Activated naive CD4-positive, alpha-beta T cell treated with anti-CD3 and anti-CD28 coated beads for 36 hours (primary cell): ENCODE measurements around the gene C20orf96. TPM values are rescaled to one million over a fixed set of nuclear protein-coding genes. Genes with fewer than 3 reads are reported as not detected.

ENCODE experiments used
- CTCF ChIA-PET: fragments of 350-600 bp; sonication (Branson Sonifier 250); formaldehyde crosslinking; loops from one replicate; lab custom pipeline; 2021; ENCODE audit warnings: antibody characterized with exemption; lab: Charles Lee
- DNase-seq: peaks from one replicate; pipeline ENCODE4 v3.0.0-alpha.2; 2020
- H3K27ac Mint-ChIP-seq: one replicate; pipeline ENCODE4 v1.8.0; 2021; ENCODE audit warnings: mild to moderate bottlenecking, mixed read lengths
- H3K27me3 Mint-ChIP-seq: one replicate; pipeline ENCODE4 v1.8.0; 2021; ENCODE audit warnings: low read depth, mixed read lengths
- H3K36me3 Mint-ChIP-seq: one replicate; pipeline ENCODE4 v1.8.0; 2021; ENCODE audit warnings: low read depth, mixed read lengths
- H3K4me1 Mint-ChIP-seq: one replicate; pipeline ENCODE4 v1.8.0; 2021; ENCODE audit warnings: low read depth, mixed read lengths
- H3K4me3 Mint-ChIP-seq: one replicate; pipeline ENCODE4 v1.8.0; 2021; ENCODE audit warnings: mild to moderate bottlenecking, moderate library complexity, mixed read lengths
- H3K9me3 Mint-ChIP-seq: one replicate; pipeline ENCODE4 v1.8.0; 2021; ENCODE audit warnings: mixed read lengths
- intact Hi-C: fragments of 100-400 bp; cut with micrococcal nuclease; formaldehyde crosslinking; loops from one replicate; pipeline ENCODE4 v1.15.1; 2023
- total RNA-seq, 2 experiments: library from RNA; stranded (reverse); gene quantifications; one replicate each; pipeline ENCODE4 v1.2.3, GENCODE V29; 2021

The C20orf96 gene
- total RNA-seq, 2 experiments from 2014 or later = 5.1 to 6.8 TPM

DNA sequence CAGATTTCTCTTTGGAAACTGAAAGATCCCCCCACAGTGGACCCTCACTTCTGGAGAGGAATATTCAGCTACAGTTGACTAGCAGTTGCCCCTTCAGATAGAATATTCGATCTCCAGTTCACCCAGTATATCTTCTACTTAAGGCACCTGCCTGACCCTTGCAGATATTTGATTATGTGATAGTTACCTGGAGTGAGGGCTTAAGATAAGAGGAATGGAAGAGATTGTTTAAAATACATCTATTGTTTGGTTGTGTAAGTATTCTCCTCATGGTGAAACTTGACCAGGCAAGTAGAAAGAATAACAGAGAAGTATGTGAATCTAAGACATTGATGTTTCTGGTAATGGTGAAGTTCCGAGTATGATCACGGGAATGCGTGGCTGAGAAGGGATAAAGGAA is 5.3 kb upstream of the C20orf96 start:
- H3K36me3 Mint-ChIP-seq = peaks cover 24% of the 10 kb centered on the region
- peak overlapping the region; percentile 73 for H3K27ac Mint-ChIP-seq
- DNase-seq = no peak
- intact Hi-C loops = no loop called here
- CTCF ChIA-PET = interaction anchor here (1.1 kb wide), 1 partner anchor 28 kb away, joined by 3 read pairs; no protein-coding TSS in a partner anchor
- peaks cover 24% of the 10 kb centered on the region for H3K4me1 Mint-ChIP-seq
- H3K27me3 Mint-ChIP-seq = no peaks in the 10 kb centered on the region
- H3K4me3 Mint-ChIP-seq = peak overlapping the region; percentile 61
- no peaks in the 10 kb centered on the region for H3K9me3 Mint-ChIP-seq

DNA sequence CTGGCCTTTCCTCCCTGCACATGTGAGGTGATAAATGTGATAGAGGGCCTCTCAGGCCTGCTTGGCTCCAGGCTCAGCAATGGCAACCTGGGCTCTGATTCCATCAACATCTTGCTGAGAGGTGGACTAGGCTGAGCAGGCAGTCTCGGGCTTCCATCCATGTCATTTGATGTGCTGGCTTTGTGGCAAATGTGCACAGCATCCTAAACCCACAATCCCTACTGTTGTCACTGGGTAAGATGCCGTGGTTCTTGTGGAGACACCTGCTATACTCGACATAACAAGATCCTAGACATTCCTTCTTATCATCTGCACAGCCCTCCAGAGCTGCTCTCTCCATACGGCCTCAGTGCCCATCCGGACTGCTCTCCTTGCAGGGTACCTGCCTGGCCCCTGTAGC is 4.1 kb upstream of the C20orf96 start:
- no peaks in the 10 kb centered on the region for H3K9me3 Mint-ChIP-seq
- no peaks in the 10 kb centered on the region for H3K27me3 Mint-ChIP-seq
- H3K27ac Mint-ChIP-seq = no peak overlapping the region
- peaks cover 17% of the 10 kb centered on the region for H3K36me3 Mint-ChIP-seq
- peaks cover 19% of the 10 kb centered on the region for H3K4me1 Mint-ChIP-seq
- intact Hi-C loops = no loop called here
- CTCF ChIA-PET = interaction anchor here (2.2 kb wide), 1 partner anchor 36 kb away, joined by 10 read pairs; no protein-coding TSS in a partner anchor
- H3K4me3 Mint-ChIP-seq = no peak overlapping the region
- no peak for DNase-seq

DNA sequence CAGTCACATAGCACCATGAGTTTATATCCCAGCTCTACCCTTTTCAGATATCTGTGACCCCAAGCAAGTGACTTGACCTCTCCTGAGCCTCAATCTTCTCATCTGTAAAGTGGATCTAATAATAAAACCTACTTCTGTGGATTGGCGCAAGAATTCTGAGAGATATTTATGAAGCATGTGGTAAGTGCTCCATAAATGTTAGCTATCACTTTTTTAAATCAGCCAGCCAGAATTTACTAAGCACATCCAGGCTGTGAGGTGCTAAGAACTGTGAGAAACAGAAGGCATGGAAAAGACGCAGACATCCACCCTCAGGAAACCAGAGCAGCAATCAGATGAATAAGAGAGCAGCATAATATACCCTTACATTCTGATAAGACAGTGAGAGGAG is 862 bp downstream of the C20orf96 start:
- Mint-ChIP-seq H3K4me3 (no peak overlapping the region), H3K27ac (peak overlapping the region; percentile 74), H3K9me3 (no peaks in the 10 kb centered on the region), H3K36me3 (no peaks in the 10 kb centered on the region), H3K4me1 (peaks cover 7% of the 10 kb centered on the region), H3K27me3 (no peaks in the 10 kb centered on the region)
- CTCF ChIA-PET = interaction anchor here (0.6 to 1.1 kb wide), 2 partner anchors 38 to 41 kb away, joined by 3 to 4 read pairs; no protein-coding TSS in a partner anchor
- no peak for DNase-seq
- intact Hi-C loops = loop anchor here (1.0 kb wide), 2 partner anchors 9 to 38 kb away; no protein-coding TSS in a partner anchor

DNA sequence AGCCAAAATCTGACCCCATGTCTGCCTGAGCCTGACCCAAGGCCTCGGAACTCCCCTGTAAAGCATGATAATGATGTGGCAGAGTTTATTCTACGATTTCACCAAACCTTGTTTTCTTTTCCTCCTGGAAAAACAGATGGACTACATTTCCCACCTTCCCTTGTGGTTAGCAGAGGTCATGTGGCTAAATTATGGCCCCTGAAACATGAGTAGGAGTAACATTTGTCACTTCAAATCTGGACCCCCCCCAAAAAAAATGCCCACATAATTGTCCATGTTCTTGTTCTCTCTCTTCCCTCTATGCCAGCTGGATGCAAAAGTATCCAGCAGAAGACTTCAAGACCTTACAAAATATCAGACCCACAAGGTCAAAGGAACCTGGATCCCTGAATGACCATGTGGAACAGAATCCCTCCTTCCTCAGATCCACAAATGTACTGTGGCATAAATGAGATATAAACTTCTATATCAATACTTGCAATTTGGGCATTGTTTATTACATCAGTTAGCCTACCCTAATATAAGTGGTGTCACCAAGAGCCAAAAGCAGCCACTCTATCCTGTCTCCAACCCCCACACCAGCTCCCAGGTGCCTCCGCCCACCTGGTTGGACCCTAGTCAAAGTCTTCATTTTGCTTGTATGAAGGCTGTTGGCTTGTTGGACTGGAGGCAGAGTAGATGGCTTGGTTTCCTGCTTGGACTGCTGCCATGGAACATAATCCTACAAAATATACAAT is 1.4 kb downstream of the C20orf96 start:
- H3K36me3 Mint-ChIP-seq = no peaks in the 10 kb centered on the region
- no peak overlapping the region for H3K27ac Mint-ChIP-seq
- intact Hi-C loops = no loop called here
- DNase-seq = no peak
- H3K4me1 Mint-ChIP-seq = peaks cover 7% of the 10 kb centered on the region
- no peaks in the 10 kb centered on the region for H3K9me3 Mint-ChIP-seq
- CTCF ChIA-PET = interaction anchor here (0.6 to 1.1 kb wide), 2 partner anchors 39 to 42 kb away, joined by 3 to 4 read pairs; no protein-coding TSS in a partner anchor
- no peak overlapping the region for H3K4me3 Mint-ChIP-seq
- H3K27me3 Mint-ChIP-seq = no peaks in the 10 kb centered on the region

DNA sequence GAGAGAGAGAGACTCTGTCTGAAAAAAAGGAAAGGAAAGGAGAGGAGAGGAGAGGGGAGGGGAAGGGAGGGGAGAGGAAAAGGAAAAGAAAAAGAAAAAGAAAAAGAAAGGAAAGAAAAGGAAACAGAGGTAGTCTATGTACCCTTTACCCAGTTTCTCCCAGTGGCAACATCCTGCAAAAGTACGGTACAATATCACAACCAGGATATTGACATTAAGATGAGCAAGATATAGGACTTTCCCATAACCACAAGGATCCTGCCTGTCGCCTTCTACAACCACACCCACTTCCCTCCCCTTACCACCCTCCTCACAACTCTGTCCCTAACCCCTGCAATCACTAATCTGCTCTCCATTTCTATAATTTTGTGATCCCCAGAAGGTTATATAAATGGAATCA is 4.0 kb downstream of the C20orf96 start:
- no peak overlapping the region for H3K27ac Mint-ChIP-seq
- no peak overlapping the region for H3K4me3 Mint-ChIP-seq
- no peaks in the 10 kb centered on the region for H3K9me3 Mint-ChIP-seq
- H3K27me3 Mint-ChIP-seq = no peaks in the 10 kb centered on the region
- H3K4me1 Mint-ChIP-seq = peaks cover 7% of the 10 kb centered on the region
- intact Hi-C loops = no loop called here
- CTCF ChIA-PET = no interaction called here
- H3K36me3 Mint-ChIP-seq = no peaks in the 10 kb centered on the region
- DNase-seq = no peak

DNA sequence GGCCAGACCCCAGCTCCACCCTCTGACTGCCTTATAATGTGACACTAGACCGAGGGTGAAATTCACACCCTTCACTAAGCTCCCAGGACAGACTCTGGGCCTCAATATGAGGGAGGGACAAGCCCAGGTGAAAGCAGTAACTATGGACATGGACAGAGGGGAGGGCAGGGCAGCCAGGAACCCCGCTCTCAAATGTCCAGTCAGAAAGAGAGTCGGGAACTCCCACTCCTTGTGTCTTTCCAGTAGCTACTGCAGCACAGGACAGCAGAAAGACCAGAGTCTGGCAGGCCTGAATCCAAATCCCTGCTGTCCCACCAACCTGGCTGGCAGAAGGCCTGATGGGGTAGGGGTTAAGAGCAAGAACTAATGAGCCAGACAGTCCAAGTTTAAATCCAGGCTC is 6.4 kb downstream of the C20orf96 start:
- intact Hi-C loops = no loop called here
- CTCF ChIA-PET = interaction anchor here (0.8 to 2.3 kb wide), 2 partner anchors 17 to 46 kb away, joined by 3 to 15 read pairs; no protein-coding TSS in a partner anchor
- H3K4me1 Mint-ChIP-seq = peaks cover 2% of the 10 kb centered on the region
- no peak overlapping the region for H3K4me3 Mint-ChIP-seq
- no peak for DNase-seq
- peaks cover 1% of the 10 kb centered on the region for H3K36me3 Mint-ChIP-seq
- no peaks in the 10 kb centered on the region for H3K27me3 Mint-ChIP-seq
- H3K27ac Mint-ChIP-seq = no peak overlapping the region
- no peaks in the 10 kb centered on the region for H3K9me3 Mint-ChIP-seq

DNA sequence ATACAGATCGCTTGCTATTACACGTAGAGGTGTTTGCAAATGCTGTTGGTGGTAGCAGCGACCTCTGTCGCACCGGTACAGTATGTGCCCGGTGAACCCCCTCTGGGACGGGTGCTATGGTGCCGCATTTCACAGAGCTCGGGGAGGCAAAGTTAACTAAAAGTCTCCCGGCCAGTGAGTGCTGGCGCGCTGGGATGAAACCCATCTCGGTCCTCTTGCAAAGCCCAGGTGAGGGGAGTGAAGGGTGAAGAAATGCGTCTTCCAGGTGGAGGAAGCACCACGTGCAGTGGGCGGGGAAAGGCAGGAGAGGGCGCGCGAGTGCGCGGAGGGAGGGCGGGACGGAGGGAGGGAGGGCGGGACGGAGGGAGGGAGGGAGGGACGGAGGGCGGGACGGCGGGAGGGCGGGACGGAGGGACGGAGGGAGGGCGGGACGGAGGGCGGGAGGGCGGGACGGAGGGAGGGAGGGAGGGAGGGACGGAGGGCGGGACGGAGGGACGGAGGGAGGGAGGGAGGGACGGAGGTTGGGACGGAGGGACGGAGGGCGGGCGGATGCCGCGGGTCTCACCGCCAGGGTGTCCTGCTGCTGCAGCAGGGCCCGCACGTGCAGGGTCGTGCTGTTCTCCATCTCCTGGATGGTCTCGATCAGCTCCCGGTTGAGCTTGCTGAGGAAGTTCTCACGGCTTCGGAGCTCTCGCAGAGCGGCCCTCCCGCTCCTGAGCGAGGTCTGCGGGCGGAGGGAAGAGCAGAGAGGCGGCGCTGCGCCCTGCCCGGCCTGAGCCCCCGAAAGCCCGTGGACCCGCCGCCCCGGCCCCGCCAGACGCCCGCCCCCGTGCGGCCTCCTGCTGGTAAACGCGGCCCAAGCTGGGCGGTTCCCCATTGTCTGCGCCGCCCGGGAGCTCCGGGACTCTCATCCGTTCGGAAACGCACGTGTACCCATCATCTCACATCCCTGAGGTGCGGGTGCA is 11.7 kb downstream of the C20orf96 start:
- H3K27ac Mint-ChIP-seq = no peak overlapping the region

DNA sequence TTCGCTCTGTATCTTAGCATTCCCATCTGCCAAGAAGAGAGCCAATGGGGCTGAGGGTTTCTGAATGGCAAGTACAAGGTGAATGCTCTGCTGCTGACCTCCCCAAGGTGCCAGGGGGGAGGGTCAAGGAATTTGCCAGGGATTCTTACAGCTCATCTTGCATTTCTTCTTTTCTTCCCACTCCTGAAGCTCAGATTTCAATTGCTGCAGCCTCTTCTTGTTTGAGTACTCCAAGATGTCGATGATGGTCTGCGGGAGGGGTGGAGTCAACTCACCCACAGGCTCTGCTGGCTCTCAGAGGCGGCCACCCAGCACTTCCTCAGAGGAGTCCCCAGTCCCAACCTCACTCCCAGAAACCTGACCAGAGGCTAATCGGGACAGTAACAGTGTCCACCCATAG is 12.4 kb downstream of the C20orf96 start:
- H3K4me1 Mint-ChIP-seq = no peaks in the 10 kb centered on the region
- H3K27ac Mint-ChIP-seq = no peak overlapping the region
- no peak overlapping the region for H3K4me3 Mint-ChIP-seq
- no peaks in the 10 kb centered on the region for H3K9me3 Mint-ChIP-seq
- peaks cover 9% of the 10 kb centered on the region for H3K36me3 Mint-ChIP-seq
- no peak for DNase-seq
- CTCF ChIA-PET = interaction anchor here (1.5 kb wide), 1 partner anchor 12 kb away, joined by 7 read pairs; no protein-coding TSS in a partner anchor
- no peaks in the 10 kb centered on the region for H3K27me3 Mint-ChIP-seq
- intact Hi-C loops = no loop called here

More for the DNA sequence above, 11.7 kb downstream of the C20orf96 start:
- H3K27me3 Mint-ChIP-seq = no peaks in the 10 kb centered on the region
- no peaks in the 10 kb centered on the region for H3K9me3 Mint-ChIP-seq
- intact Hi-C loops = no loop called here
- H3K4me1 Mint-ChIP-seq = no peaks in the 10 kb centered on the region
- no peak for DNase-seq
- peaks cover 9% of the 10 kb centered on the region for H3K36me3 Mint-ChIP-seq
- CTCF ChIA-PET = interaction anchor here (1.5 kb wide), 1 partner anchor 13 kb away, joined by 7 read pairs; no protein-coding TSS in a partner anchor
- no peak overlapping the region for H3K4me3 Mint-ChIP-seq

DNA sequence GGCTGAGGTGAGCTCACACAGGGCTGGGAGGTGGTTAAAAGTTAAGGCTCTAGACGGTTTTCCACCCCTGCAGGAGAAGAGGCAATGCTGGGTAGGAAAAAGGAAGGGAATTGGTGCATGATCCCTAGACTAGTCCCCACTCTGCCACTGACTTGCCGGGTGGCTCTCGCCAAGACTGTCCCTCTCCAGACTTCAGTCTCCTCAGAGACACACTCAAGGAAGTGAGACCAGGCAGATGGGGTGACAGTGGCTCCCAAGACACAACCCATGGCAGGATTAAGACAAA is 13.1 kb downstream of the C20orf96 start:
- Mint-ChIP-seq H3K36me3 (peaks cover 9% of the 10 kb centered on the region), H3K27ac (no peak overlapping the region), H3K4me1 (no peaks in the 10 kb centered on the region), H3K27me3 (no peaks in the 10 kb centered on the region), H3K4me3 (no peak overlapping the region), H3K9me3 (no peaks in the 10 kb centered on the region)
- no peak for DNase-seq
- CTCF ChIA-PET = interaction anchor here (1.5 kb wide), 1 partner anchor 11 kb away, joined by 7 read pairs; no protein-coding TSS in a partner anchor
- intact Hi-C loops = no loop called here

DNA sequence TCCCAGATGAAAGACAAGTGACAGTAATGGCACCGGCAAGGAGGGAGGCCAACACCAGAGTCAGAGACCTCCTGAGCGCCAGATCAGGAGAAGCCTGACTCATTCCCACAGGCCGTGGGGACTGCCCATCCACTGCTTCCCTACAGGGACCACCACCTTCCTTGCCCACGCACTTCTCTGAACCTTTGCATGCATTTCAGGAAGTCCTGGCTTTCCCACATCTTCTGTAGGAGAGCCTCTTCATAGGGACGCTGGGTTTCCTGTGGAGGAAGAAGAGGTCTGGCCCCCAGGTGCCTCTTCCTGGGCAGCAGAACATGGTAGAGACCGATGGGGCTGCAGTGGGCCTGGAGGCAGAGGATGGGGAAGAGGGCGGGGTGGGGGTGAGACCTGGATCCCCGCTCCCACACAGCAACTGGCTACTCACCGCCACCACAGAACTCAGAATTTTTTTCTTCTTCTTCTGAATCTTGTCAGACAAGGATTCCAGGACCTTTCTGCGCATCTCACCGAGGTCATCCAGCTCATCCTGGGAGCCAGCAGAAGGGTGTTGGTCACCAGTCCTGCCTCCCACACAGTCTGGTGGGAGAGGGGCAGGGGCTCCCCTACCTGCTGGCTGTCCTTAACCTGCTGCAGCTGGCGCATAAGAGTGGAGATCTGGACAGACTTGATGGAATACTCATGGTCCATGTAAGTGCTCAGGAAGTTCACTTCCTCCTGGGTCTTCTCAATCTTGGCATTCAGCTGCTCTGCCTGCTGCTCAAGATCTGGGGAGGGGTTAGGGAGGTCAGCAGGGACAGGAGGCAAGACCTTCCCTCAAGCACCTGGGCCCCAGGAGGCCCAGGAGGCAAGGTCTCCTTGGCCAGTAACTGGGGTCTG is 13.7 kb downstream of the C20orf96 start:
- Mint-ChIP-seq H3K9me3 (no peaks in the 10 kb centered on the region), H3K4me1 (no peaks in the 10 kb centered on the region), H3K27me3 (no peaks in the 10 kb centered on the region), H3K36me3 (peaks cover 9% of the 10 kb centered on the region), H3K27ac (no peak overlapping the region), H3K4me3 (no peak overlapping the region)
- CTCF ChIA-PET = interaction anchor here (0.6 to 1.5 kb wide), 2 partner anchors 11 to 15 kb away, joined by 3 to 7 read pairs; no protein-coding TSS in a partner anchor
- no peak for DNase-seq
- intact Hi-C loops = no loop called here

DNA sequence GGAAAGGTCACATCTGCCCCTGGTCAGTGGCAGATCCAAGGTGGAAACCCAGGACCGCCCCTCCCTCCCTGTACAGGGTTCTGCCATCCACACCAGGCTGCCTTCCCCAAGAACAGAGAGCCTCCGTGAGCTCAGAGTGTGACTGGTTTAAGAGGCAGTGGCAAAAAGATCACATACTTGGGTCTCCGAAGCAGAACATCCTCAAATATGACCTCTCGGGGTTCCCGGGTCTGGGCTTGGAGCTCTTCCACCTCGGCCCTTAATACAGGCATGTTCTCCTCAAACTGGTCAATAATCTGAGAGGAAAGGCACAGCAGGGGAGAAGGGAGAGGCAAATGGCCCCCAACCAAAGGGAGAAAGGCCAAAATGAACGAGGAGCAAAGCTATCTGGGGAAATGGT is 14.8 kb downstream of the C20orf96 start:
- Mint-ChIP-seq H3K9me3 (no peaks in the 10 kb centered on the region), H3K27ac (no peak overlapping the region), H3K36me3 (peaks cover 8% of the 10 kb centered on the region), H3K4me3 (no peak overlapping the region), H3K27me3 (no peaks in the 10 kb centered on the region), H3K4me1 (no peaks in the 10 kb centered on the region)
- no peak for DNase-seq
- intact Hi-C loops = no loop called here
- CTCF ChIA-PET = no interaction called here
